OCI-LY7 (cell line): ENCODE results near the gene L3MBTL3.

Experiments
- CTCF ChIP-seq: fragments of 200-600 bp; sonication (generic); conservative IDR thresholded peaks from 2 replicates; pipeline ENCODE4 v1.5.1; 2014; ENCODE audit warnings: mild to moderate bottlenecking, antibody characterized with exemption, low read length, moderate library complexity, mixed read lengths
- EZH2phosphoT487 ChIP-seq: fragments of 200-600 bp; sonication (generic); IDR thresholded peaks from 2 replicates; pipeline ENCODE4 v1.6.1; 2018; ENCODE audit warnings: low read depth, borderline replicate concordance, mild to moderate bottlenecking, mixed run types, antibody characterized with exemption, low read length, moderate library complexity, mixed read lengths

GRCh38 chr6:130119211-130119610, 100.8 kb downstream of the L3MBTL3 start:
- TF ChIP-seq CTCF (no peak), EZH2phosphoT487 (no peak)
